SHP77 treated with DMSO at 0.1 percent for 48 hours (cell line): ENCODE results near the gene PAOX.
"Not testable (repeated sequence)": the region's sequence is repeated elsewhere in the genome, so short reads cannot be mapped to it uniquely, and the experiment has no call there.

Experiments
- DNase-seq: peaks from one replicate; lab custom pipeline; 2025; lab: John Stamatoyannopoulos, UW

The PAOX gene

DNA sequence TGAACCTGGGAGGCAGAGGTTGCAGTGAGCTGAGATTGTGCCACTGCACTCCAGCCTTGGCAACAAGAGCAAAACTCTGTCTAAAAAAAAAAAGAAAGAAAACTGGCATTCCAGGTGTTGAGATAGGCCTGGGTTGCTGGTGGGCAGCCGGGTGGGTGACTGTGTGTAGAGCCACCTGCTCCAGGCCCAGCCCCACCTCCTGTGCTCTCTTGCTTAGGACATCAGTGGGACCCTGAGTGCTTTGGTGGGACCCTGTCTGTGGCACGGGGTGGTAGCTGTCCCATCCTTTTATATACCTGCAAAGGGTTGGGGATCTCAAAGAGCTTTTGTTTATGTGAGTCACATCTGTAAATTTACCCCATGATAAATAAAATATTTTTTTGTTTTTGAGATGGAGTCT, 6.2 kb downstream of the PAOX start:
- DNase-seq = no peak

DNA sequence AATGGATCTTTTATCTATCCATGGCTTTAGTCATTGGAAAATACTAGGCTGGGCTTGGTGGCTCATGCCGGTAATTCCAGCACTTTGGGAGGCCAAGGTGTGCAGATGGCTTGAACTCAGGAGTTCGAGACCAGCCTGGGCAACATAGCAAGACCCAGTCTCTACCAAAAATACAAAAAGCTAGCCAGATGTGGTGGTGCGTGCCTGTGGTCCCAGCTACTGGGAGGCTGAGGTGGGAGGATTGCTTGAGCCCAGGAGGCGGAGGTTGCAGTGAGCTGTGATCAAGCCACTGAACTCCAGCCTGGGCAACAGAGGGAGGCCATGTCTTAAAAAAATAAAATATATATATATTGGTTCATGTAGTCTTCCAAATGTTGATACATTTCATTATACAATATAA, 7.9 kb downstream of the PAOX start:
- not testable (repeated sequence) for DNase-seq

DNA sequence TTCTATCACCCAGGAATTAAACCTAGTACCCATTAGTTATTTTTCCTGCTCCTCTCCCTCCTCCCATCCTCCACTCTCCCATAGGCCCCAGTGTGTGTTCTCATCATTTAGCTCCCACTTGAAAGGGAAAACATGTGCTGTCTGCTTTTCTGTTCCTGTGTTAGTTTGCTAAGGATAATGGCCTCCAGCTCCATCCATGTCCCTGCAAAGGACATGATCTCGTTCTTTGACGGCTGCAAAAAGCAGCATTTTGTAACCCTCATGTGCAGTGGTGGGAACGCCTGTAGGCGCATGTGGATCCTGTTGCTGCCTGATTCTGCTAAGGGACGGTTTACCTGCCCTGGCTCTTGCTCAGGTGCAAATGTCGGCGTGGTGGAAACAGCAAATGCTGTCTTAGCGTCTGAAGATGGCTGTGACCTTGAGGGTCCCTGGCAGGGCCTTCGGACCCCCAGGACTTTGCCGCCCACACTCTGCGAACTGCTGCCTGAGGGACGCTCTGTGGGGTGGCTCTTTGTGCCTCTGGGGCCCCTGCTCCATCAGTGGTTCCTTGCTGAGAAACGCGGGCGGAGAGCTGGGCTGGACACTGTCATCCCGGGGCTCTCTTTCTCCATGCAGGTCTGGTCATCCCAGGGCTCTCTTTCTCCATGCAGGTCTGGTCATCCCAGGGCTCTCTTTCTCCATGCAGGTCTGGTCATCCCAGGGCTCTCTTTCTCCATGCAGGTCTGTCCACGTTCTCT, 9.3 kb downstream of the PAOX start:
- DNase-seq = no peak

DNA sequence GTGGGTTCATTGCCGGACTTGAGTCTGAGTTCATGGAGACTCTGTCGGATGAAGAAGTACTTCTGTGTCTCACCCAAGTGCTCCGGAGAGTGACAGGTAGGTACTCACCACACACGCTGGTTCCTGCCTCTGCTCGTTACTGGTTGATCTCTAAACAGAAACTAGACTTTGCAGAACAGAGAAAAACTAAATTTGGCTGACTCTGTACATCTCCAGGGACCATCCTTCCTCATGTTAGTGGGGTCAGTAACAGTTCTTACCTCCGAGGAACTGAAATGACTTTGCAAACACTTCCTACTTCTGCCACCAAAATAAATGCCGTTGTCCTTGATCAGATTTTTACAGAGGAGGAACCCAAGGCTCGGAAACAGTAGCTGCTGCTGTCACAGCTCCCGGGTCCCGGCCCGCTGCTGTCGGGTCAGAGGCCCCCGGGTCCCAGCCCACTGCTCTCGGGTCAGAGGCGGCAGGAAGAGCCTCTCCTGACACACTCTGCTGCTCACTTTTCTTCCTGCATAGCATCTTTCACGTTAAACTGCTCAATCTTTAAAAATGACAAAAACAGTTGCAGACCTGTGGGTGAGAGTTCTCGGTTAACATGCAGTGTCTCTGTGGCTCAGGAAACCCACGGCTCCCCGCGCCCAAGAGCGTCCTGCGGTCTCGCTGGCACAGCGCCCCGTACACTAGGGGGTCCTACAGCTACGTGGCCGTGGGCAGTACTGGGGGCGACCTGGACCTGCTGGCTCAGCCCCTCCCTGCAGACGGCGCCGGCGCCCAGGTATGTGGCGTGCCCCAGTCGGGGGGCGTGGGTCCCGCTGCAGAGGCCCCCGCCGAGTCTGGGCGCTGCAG, 10.1 kb downstream of the PAOX start:
- no peak for DNase-seq

DNA sequence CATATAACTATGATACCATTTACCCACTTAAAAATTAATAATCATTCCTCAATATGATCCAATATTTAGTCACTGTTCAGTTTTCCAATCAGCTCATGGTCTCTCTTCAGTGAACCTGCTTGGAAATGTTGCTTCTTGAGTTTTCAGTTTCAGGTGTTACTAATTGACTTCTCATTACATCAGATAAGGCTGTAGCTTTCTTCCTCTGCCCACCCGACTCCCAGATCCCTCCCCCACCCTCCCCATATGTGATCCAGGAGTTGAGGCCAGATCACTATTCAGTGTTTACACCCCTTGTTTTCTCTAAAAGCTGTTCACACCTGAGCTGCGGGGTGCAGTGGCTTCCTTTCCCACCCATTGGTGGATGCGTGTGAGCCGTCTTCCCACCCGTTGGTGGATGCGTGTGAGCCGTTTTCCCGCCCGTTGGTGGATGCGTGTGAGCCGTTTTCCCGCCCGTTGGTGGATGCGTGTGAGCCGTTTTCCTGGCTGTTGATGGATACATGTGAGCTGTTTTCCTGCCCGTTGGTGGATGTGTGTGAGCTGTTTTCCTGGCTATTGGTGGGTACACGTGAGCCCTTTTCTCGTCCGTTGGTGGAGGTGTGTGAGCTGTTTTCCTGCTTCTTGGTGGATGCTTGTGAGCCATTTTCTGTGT, 11.7 kb downstream of the PAOX start:
- no peak for DNase-seq

DNA sequence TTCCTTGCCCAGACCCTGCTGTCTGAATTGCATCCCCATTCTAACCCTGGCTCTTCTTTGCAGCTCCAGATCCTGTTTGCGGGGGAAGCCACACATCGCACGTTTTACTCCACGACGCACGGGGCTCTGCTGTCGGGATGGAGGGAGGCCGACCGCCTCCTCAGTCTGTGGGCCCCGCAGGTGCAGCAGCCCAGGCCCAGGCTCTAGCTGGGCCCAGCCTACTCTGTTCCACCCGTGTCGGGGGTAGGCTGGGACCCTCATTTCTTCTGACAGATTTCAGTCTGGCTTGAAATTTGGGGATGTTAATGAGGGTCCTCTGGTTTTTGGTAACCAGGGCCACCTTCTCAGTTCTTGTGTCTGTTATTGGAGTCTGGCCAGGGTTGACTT, 12.2 kb downstream of the PAOX start:
- DNase-seq = no peak

DNA sequence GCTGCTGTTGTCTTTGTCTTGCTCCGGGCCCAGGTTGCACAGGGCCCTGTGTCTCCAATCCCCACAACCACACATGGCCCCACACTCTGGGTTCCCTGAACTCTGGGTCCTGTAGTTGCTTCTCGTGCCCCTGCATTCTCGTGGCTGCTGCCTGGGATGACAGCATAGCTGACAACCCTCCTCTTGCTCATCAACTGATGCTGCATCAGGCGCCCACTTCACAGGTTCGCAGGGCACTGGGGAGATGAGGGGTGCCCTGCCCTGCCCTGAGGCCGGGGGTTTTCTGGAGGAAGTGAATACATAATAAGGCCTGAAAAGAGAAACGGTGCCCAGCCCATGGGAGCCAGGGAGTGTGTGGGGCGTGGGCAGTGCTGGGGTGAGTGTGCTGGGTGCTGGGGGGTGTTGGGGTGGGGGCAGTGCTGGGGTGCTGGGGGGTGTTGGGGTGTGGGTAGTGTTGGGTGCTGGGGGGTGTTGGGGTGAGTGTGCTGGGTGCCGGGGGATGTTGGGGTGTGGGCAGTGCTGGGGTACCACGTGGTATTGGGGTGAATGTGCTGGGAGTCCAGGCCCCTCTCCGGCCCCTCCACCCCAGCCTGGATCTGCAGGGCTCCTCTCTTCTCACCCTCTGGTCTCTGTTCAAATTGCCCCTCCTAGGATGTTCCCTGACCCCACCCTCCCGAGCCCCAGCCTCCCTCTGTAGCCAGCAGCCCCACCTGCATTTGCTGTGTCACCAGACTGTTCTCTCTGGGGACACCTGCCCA, 12.9 kb downstream of the PAOX start:
- no peak for DNase-seq

DNA sequence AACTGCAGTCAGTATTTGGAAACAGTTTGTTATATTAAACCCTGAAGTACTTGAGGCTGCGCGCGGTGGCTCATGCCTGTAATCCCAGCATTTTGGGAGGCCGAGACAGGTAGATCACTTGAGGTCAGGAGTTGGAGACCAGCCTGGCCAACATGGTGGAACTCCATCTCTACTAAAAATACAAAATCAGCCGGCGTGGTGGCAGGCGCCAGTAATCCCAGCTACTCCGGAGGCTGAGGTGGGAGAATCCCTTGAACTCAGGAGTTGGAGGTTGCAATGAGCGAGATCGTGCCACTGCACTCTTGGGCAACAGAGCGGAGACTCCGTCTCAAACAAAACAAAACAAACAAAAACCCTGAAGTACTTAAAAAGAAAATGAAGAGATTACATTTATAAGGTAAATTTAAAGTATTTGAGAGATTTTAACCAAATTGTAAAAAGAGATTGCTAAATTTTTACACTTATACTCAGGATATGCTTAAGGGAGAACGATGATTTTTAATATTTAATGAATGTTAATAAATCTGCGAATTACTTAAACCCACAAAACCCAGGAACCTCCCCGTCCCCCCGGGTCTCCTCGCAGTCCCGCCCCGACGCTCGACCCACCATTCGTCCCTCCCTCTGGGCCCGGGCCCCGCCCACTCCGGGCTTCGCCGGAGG, 14.5 kb downstream of the PAOX start:
- no peak for DNase-seq

DNA sequence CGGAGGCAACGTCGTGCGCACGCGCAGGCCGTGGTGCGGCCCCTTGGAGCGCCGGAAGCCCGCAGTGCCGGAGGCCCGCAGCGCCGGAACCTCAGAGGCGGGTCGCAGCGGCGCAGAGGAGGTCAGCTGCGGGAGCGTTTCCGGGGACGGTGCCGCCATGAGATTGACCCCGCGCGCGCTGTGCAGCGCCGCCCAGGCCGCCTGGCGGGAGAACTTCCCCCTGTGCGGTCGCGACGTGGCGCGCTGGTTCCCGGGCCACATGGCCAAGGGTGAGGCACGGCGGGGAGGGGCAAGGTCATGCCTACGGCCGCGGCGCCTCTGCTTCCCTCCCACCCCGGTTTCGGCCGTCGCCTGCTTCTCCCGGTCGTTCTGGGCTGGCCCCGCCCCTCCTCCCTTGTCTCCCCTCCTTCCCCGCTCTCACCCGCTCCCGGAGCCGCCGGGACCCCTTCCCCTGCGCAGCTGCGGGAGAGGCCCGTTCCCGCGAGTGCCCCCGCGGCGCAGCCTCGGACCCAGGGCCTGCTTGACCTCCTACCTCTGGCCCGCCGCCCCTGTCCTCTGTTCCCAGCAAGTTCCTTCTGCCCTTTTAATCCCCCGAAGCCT, 15.1 kb downstream of the PAOX start, which contains the start of gene MTG1:
Gene MTG1, plus strand, starts transcription at position 94 of the 600 bp plus-strand sequence. Its CDS starts 64 bp downstream, at position 158.
- DNase-seq = peak; percentile 62

DNA sequence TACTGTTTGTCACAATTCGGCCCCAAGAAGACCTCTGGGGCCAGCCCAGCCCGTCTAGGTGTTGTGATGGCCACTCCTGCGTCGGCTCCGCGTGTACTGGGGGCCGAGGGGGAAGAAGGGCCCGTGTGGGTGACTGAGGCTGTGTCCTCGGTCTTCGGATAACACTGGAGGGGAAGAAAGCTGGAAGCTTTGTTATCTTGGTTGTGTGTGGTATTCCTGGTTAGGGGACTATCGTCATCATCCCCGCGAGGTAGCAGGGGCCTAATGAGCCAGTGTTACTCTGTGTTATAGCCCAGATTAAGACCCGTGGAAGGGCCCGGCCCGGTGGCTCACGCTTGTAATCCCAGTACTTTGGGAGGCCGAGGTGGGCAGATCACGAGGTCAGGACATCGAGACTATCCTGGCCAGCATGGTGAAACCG, 15.7 kb downstream of the PAOX start:
- DNase-seq = no peak

DNA sequence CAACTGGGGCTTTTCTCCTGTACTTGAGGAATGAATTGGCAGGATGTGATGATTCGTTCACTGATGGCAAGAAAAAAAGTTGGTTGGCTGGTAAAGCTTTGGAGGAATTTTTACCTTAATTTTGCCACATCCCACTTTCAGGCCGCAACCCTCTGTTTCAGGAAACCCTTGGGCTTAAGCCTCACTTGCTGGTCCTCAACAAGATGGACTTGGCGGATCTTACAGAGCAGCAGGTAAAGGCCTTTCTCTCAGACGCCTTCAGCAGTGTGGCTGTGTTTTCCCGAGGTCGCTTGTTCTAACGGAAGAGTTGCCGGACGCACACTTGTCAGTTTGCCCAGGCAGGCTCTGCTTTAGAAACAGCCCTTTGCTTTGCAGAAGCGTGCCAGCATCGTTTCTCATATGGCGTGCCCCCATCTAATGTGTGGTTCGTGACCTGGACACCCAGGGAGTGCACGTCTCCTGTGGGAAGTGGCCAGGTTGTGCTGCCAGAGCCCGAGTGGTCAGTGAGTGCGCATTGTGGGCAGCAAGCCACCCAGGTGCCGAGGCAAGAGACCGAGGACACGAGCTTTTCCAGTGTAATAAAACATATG, 17.1 kb downstream of the PAOX start:
- DNase-seq = no peak

DNA sequence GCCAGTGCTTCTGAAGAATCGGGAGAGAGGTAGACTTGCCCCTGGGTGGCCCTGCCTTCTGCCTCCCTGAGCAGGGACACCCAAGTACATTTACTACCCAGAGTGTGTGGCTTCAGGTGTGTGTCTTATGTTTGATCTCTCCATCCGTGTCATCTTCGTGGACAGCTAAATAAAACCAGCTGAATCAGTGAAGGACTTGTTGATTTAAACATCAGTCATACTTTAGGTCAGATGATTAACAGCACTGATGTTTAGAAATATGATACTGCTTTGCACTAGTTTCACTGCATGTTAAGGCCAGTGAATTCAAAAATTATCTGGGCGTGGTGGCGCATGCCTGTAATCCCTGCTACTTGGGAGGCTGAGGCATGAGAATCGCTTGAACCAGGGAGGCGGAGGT, 18.9 kb downstream of the PAOX start:
- DNase-seq = no peak

DNA sequence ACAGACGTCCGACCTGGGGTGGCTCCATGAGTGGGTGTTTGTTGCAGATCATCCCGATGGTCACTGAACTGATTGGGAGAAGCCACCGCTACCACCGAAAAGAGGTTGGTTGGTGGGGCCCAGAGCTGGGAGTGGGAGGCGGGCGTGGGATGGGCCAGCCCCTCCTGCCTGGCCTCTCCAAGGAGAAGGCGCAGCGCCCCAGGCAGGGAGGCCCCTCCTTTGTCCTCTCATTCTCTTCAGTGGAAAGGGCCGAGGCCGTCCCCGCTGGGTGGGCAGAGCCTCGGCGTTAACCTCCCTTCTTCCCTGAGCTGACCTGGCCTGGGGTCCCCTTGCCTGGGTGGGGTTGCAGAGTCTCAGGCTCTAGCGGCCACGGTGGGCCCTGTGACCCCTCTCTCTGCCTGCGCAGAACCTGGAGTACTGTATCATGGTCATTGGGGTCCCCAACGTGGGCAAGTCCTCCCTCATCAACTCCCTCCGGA, 20.1 kb downstream of the PAOX start:
- no peak for DNase-seq

DNA sequence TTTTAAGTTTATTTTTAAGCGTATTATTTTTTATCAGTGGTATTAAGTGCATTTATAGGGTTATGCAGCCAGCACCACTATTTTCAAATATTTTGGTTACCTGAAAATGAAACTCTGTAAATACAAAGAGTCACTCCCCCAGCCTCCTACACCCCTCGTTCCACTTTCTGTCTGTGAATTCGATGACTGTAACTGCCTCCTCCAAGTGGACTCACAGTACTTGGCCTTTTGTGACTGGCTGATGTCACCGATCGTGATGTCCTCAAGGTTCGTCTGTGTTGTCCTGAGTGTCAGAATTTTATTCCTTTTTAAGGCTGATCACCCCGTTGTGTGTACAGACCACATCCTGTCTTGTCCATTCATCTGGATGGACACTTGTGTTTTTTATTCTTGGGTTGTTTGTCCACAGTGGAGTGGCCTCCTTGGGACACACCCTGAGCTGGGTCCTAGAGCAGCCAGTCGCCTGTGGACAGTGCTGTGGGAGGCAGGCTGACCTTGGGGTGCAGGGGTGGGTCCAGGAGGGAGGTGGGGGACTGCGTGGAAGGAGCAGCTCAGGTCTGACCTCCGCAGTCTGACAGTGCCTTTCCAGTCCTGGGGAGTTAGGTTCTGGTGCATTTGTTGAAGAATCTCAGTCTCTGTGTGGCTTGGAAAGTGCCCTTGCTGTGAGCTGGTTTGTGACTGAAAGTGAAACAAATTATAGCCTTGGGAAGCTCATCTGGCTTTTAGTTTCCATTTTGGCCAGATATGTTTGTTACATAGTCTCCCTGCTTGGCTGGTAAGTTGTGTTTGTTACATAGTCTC, 21.8 kb downstream of the PAOX start:
- DNase-seq = no peak

DNA sequence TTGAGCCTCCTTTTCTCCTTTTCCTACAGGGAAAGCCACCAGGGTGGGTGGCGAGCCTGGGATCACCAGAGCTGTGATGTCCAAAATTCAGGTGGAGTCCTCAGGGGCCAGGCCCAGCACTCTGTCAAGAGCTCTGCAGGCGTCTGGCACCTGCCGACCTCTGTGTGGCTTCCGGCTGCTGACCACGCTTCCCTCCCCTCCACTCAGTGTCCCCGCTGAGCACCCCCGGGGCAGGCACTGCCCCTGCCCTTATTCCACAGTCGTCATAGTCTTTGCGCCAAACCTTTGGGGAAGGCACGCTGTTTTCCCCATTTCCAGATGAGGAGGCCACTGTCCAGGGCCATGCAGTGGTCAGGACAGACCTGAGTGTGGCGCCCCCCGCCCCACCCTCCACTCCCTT, 22.4 kb downstream of the PAOX start:
- no peak for DNase-seq

DNA sequence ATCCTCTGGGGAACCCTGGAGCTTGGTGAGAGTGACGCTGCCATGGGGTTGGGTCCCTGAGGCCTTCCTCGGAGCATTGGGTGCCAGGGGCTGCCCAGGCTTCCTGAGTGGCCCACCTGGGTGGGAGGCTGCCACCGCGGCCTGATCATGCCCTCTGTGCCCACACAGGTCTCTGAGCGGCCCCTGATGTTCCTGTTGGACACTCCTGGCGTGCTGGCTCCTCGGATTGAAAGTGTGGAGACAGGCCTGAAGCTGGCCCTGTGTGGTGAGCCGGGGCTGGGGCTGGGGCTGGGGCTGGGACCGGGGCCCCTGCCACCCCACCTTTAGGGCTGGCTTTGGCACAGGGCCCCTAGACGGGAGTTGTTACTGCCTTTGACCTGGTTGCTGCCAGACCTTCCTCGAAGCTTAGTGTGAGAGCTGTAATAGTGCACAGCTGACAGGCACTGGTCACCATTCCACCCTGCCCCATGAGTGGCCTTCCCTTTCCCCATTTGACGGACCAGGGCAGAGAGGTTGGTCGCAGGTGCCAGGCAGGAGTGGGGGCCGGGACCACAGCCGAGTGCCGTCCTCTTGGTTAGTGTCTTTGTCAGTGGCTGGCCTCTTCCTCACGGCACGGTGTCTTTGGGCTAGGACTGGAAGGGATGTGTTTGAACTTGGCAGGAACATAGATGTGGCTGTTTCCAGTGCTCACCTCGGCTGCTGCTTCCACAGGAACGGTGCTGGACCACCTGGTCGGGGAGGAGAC, 23.1 kb downstream of the PAOX start:
- no peak for DNase-seq

DNA sequence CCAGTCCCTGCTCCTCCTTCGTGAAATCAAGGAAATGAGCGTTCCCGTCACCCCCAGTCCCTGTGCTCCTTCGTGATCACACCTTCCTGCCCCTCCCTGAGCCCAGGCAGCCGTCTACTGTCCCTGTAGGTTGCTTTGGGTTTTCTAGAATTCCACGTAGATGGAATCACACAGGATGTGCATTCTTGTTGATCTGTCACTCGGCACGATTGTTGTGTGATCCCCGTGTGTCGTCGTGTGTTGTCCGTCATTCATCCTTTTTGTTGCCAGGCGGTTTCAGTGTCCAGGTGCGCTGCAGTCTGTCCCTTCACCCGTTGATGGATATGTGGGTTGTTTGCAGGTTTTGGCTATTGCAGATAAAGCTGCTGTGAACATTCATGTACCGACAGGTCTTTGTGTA, 24.3 kb downstream of the PAOX start:
- no peak for DNase-seq

DNA sequence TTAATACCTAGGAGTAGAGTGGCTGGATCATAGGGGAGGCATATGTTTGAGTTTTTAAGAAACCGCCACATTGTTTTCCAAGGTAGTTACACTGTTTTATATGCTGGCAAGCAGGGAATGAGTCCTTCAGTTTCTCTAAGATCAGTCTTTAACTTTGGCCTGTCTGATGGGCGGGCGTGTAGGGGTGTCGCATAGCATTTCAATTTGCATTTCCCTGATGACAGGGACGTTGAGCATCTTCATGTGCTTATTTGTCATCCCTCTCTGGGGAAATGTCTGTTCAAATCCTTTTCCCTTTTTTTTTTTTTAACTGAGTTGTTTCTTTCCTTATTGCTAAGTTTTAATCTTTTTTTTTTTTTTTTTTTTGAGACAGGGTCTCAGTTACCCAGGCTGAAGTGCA, 24.7 kb downstream of the PAOX start:
- DNase-seq = no peak

DNA sequence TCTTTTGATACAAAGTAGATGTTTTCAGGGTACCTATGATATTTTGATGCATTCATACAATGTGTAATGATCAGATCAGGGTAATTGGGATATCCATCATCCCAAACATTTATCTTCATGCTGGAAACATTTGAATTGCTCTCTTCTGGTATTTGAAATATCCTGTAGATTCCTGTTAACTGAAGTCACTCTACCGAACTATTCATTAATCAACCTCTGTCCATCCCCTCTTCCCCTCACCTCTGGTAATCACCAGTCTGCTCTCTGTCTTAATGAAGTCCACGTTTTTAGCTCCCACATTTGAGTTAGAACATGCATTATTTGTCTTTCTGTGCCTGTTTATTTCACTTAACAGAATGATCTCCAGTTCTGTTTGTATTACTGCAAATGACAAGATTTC, 26.2 kb downstream of the PAOX start:
- DNase-seq = no peak
